NB4 (cell line): Measurements from ENCODE around the gene MTM1.

ENCODE experiments used
- MAX ChIP-seq: IDR thresholded peaks from 2 replicates; pipeline ENCODE4 v1.6.1; 2011; ENCODE audit warnings: low read depth, low read length
- MYC ChIP-seq: IDR thresholded peaks from 2 replicates; pipeline ENCODE4 v1.6.1; 2011; ENCODE audit warnings: low read depth, low read length
- POLR2A ChIP-seq: IDR thresholded peaks from 2 replicates; pipeline ENCODE4 v1.6.1; 2011; ENCODE audit warnings: mild to moderate bottlenecking; ENCODE audit not compliant: insufficient read length; ENCODE audit errors: extremely low read depth
- TF ChIP-seq, protein P1 (sequence below): IDR thresholded peaks from one replicate; pipeline ENCODE4 v1.5.1; 2012; ENCODE audit warnings: low read depth, low read length

GRCh38 chrX:150567645-150568319 lies 639 bp upstream of the MTM1 start:
- TF ChIP-seq, protein P1, sequence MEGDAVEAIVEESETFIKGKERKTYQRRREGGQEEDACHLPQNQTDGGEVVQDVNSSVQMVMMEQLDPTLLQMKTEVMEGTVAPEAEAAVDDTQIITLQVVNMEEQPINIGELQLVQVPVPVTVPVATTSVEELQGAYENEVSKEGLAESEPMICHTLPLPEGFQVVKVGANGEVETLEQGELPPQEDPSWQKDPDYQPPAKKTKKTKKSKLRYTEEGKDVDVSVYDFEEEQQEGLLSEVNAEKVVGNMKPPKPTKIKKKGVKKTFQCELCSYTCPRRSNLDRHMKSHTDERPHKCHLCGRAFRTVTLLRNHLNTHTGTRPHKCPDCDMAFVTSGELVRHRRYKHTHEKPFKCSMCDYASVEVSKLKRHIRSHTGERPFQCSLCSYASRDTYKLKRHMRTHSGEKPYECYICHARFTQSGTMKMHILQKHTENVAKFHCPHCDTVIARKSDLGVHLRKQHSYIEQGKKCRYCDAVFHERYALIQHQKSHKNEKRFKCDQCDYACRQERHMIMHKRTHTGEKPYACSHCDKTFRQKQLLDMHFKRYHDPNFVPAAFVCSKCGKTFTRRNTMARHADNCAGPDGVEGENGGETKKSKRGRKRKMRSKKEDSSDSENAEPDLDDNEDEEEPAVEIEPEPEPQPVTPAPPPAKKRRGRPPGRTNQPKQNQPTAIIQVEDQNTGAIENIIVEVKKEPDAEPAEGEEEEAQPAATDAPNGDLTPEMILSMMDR = no peak
- TF ChIP-seq POLR2A (no peak), MYC (no peak), MAX (no peak)
